ENCODE results near the gene TEX14.

DNA sequence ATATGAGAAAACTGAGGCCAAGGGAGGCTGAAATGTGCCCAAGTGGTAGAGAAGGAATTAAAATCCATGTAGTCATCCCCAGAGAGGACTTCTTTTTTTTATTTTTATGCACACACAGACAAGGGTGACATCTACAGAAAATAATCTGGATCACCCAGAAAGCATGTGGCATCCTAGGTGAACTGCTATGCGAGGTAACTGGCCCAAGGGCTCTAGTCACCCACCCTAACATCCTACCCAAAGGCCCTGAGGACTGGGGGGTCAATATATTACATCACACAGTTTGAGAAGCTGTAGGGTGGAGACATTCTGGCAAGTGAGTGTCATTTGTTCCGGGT is 23.3 kb downstream of the TEX14 start:
- TF ChIP-seq, protein P1, sequence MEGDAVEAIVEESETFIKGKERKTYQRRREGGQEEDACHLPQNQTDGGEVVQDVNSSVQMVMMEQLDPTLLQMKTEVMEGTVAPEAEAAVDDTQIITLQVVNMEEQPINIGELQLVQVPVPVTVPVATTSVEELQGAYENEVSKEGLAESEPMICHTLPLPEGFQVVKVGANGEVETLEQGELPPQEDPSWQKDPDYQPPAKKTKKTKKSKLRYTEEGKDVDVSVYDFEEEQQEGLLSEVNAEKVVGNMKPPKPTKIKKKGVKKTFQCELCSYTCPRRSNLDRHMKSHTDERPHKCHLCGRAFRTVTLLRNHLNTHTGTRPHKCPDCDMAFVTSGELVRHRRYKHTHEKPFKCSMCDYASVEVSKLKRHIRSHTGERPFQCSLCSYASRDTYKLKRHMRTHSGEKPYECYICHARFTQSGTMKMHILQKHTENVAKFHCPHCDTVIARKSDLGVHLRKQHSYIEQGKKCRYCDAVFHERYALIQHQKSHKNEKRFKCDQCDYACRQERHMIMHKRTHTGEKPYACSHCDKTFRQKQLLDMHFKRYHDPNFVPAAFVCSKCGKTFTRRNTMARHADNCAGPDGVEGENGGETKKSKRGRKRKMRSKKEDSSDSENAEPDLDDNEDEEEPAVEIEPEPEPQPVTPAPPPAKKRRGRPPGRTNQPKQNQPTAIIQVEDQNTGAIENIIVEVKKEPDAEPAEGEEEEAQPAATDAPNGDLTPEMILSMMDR (IDR thresholded peaks at IDR 0.05) = no peak
- TF ChIP-seq SMC3 (IDR thresholded peaks at IDR 0.05) (no peak), HEYL (CRISPR knock-in tag; IDR thresholded peaks at IDR 0.05) (no peak), ZFP36 (IDR thresholded peaks at IDR 0.05; ENCODE audit: borderline replicate concordance, partially characterized antibody) (no peak), BHLHE40 (IDR thresholded peaks at IDR 0.05; ENCODE audit: low read depth, low read length) (no peak), RAD21 (conservative IDR thresholded peaks at IDR 0.05 in 1 of 2, IDR thresholded peaks at IDR 0.05 in 1 of 2) (no peak), FOSL2 (IDR thresholded peaks at IDR 0.05) (no peak), FOSL2 (CRISPR knock-in tag; IDR thresholded peaks at IDR 0.05) (no peak), ESRRA (IDR thresholded peaks at IDR 0.05; ENCODE audit: borderline replicate concordance, low read length) (no peak)
- TF ChIP-seq, protein P2, sequence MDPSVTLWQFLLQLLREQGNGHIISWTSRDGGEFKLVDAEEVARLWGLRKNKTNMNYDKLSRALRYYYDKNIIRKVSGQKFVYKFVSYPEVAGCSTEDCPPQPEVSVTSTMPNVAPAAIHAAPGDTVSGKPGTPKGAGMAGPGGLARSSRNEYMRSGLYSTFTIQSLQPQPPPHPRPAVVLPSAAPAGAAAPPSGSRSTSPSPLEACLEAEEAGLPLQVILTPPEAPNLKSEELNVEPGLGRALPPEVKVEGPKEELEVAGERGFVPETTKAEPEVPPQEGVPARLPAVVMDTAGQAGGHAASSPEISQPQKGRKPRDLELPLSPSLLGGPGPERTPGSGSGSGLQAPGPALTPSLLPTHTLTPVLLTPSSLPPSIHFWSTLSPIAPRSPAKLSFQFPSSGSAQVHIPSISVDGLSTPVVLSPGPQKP (IDR thresholded peaks at IDR 0.05; ENCODE audit: low read depth, low read length) = no peak
